T-helper 2 cell (primary cell): ENCODE results near the gene RCBTB2.

Source experiments
- DNase-seq, 5 experiments: peaks; one replicate each; pipeline versions ENCODE4 v3.0.0 to v3.0.0-alpha.2; 2012 to 2022

The RCBTB2 gene

DNA sequence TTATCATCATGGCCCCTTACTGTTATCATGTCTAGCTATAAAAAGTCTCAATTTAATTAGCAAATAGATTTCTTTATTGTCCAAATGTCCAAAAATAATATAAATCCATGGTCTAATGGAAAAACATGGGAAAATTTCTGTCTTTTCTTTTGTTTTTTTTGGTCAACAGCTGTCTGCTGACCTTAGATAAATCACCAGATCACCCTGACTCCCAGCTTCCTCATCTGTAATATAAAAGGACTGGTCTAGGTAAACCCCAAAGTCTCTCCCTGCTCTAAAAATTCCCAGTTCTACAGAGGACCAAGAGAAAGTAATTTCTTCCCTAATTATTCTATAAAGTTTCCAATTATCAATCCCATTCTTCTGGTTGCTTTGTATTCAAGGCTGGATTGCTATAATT lies 30.7 kb upstream of the RCBTB2 start:
- no peak for DNase-seq

DNA sequence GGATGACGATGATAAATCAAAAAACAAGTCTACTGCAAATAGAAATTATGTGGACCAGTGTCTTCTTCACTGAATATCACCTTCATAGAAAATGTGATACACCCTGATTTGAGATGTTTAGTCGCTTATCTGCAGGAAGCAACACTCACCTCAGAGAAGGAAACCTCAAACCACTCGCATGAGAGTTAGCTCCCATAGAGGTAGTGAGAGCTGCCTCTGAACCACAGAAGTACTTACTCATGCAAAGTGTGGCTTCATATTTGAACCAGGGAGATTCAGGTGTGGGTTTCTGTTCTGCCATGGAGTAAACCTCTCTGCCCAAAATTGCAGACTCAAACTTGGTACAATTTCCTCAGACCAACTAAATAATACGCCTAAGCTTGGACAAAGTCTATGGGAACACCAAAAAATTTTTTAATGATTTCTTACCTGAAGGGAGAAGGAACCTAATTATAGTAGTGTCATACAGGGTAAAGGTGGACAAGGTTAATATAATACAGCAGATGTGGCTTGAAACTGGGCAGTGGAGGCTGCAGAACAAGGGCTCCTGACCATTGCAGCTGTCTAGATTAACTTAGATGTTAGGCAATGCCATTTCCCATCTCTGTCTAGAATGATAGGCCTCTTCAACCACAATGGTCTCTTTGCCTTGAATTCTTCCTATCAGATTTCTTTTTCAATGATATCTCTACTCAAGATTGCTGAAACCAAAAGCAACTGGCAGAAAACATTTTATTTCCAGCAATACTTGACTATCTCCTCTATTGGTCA lies 29.6 kb upstream of the RCBTB2 start:
- DNase-seq = peak in 4 of 5 experiments; percentile 36 to 100 (median 67)

DNA sequence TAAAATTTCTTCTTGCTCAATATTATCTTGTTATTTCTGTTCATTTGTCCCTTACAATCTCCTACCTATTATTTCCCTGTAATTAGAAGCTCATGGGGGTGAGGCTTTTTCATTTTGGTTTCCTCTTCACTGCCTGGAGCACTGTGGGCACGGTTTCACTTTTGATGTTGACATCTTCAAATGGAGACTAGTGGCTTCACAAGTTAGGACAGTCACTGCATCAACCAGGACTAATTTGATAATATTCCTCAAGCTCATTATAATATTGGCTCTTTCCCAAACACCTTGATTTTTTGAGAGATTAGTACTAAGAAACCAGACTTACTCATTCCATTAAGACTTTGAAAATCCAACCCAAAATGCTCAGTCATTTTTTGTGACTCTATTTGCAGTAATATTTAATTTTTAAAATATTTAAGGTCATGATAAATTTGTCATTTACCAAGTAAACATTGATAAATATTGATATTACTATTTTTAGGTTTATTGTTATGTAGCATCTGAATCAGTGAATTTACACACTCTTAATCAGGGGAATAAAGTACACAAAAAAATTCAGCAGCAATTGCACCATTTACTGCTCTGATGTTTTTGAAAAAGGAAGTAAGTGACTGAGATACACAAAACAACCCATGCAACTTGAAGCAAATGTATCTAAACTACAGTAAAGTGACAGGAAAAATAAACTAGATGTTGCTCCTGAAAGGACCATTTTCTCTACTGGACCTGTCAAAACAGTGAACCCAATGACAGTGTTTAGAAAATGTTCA lies 28.8 kb upstream of the RCBTB2 start:
- DNase-seq = peak in 1 of 5 experiments; percentile 87

DNA sequence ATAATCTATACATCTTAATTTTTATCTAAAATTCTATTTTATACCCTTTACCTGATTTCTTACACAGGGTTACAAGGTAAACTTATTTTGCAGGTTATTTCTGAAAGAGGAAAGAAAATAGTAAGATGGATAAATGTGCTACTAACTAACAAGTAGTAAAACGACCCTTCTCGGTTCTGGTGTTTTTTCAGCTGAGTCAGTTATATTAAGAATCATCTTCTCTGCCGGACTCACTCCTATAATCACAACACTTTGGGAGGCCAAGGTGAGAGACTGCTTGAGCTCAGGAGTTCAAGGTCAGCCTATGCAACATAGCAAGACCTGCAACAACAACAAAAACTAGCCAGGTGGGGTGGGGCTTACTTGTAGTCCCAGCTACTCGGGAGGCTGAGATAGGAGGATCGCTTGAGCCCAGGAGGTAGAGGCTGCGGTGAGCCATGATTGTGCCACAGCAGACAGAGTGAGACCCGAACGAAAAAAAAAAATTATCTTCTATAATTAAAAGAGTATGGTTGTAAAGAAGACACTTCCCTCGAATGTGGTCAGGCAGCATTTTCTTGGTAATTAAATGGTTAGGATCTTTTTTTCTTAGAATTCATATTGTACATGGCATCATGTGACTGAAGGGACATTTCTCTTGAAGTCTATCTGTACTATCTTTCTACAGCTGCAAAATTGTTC lies 27.9 kb upstream of the RCBTB2 start:
- peak in 1 of 5 experiments; percentile 95 for DNase-seq

DNA sequence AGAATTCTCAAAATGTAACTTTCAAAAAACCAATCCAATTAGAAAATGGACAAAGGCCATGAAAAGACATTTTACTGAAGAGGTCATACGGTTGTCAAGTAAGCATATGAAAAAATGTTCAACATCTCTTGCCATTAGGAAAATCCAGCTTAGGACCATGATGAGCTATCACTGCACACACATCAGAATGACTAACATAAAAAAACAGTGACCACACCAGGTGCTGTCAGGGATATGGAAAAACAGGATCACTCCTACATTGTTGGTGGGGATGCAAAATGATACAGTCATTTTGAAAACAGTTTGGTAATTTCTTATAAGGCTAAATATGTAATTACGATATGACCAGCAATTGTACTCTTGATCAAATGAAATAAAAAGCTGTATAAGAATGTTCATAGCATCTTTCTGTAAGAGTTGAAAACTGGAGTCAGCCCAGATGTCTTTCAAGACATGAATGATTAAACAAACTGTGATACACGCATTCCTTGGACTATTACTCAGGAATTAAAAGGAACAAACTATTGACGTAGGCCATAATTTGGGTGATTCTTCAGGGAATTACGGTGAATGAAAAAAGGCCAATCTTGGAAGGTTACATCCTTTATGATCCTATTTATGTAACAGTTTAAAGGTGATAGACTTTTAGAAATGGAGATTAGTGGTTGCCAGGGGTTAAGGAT lies 26.9 kb upstream of the RCBTB2 start:
- DNase-seq = peak in 1 of 5 experiments; percentile 23

DNA sequence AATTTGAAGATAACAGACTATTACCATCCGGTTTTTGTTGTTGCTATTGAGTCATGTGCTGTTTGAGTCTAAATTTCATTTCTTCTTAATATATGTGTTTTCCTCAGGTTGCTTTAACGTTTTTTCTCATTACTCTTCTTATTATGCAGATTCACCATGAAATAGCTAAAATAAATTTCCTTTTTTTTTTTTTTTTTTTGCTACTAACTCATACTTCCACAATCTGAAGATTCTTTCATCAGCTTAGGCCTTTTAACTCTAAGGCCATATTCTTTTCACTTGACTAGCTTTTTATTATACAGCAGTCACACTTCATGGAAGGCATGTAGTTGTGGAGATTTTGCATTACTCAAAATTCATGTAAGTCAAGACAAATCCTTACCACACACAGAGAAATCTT lies 23.9 kb upstream of the RCBTB2 start:
- DNase-seq = no peak

DNA sequence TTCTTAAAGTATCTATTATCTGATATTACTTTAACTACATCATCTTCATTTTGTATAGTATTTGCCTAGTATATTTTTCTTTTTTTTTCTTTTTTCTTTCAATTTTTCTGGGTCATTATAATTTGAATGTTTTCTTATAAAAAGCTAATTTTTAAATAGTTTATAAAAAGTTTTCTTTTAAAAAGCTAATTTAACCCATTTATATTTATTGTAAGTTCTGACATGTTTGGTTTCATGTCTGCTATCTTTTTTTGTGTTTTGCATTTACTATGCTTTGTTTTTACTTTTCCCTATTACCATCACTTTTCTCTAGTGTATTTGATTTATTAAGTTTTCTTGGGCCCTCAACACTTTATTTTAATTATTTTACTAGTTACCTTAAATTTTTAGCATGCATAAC lies 22.6 kb upstream of the RCBTB2 start:
- no peak for DNase-seq

DNA sequence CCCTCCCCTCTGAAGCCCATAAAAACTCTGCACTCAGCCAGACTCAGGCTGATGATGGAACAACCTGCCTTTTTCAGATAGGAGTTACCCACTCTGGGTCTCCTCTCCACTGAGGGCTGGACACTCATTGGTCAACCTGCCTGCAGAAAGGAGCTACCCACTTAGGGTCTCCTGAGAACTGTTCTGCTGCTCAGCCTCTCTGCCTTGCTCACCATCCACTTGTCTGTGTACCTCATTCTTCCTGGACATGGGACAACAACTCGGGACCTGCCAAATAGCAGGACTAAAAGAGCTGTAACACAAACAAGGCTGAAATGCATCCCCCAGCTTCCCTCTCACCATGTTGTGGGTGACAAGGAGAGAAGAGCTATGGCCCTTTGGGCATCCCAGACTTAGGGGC lies 18.4 kb upstream of the RCBTB2 start:
- peak in 1 of 5 experiments; percentile 66 for DNase-seq

DNA sequence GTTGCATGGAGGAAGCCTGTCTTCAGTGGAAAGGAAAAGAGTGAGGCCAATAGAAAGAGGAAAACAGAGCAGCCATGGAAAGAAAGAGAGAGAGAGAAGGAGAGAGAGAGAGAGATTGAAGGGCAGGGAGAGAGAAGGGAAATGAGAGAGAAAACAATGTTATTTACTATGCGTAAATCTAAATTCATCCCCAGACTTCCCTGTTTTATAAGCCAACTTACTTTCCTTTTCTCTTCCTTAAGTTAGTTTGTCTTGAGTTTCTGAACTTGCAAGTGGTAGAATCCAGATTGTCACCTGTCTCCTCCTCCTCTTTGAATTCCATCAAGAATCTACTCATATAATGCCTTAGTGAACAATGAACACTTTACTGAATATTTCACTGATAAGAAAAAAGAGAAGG lies 16.8 kb upstream of the RCBTB2 start:
- DNase-seq = no peak

DNA sequence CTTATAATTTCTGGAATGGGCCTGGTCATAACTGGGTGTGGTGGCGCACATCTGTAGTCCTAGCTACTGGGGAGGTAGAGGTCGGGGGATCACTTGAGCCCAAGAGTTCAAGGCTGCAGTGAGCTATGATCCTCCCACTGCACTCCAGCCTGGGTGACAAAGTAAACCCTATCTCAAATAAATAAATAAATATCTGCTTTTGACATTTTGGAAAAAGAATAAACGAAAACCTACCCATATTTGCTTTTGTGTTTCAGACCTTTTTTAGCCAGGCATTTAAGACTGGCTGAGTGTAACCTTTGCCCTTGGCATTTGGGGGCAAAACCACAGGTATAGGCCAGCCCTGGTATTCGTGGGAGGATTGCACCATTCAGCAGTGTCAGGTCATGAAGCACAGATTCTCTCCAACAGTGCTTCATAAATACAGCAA lies 14.8 kb upstream of the RCBTB2 start:
- DNase-seq = no peak

DNA sequence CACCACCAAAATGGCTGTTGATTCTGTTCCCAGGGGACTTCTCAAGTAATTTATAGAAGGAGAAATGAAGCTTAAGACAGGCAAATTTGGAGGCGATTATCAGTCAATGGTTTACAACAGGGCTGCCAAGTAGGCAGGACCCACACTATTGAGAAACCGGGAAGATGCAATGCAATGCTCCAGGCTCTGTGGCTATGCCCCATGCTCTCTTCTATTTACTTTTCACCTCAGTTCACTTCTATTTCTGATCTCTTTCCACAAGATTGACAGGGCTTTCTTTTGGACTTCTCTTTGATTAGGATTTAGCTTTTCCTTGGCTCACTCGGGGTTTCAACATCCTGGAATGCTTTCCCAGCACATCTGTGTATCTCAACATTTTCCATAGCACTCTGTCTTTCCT lies 12.7 kb upstream of the RCBTB2 start:
- no peak for DNase-seq

DNA sequence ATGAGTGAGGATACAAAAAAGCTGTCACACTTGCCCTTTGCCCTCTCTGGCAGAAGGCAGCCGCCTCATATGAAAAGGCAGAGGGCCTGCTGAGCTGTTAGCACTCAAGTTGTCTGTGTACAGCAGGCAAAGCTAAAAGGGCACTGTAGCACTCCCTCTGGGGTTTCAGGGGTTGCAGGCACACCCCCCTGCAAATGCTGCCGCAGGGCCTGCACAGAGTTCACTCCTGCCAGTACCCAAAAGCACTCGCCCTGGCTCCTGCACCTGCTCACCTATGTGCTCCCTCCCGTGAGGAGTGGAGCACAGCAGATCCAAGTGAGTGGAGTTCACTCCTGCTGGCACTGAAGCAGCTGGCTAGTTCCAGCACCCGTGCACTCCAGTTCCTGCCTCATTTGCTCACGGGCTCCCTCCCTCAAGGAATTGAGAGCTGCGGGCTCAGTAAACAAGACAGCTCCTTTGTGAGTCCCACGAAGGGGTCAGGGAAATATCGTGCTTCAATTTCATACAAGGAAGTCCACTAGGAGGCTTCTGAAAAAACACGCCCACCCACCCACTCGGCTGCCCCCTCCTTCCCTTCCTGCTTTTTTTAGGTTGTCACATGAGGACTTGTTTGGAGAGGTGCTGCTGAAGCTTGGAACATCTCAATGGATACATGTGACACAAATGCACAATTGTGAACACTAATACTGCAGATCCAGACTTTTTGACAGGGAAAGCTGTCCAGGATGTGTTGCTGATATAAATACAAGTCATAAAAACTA lies 9.9 kb upstream of the RCBTB2 start:
- DNase-seq = no peak

DNA sequence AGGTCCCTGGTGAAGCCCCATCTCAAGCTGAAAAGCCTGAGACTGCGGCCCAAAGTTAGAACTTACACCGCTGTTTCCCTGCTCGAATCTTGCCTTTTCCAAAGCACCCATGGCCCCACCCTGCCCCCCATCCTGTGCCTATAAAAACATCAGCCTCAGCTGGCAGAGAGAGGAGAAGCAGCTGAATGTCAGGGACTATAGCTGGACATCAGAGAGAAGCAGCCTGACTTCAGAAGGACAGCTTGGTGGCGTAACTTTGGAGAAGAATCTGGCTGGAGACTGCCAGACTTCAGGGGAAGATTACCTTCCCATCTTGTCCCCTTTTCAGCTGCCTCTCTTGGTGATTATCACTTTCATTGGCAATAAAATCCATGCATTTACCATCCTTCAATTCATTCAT lies 9.3 kb upstream of the RCBTB2 start:
- no peak for DNase-seq

DNA sequence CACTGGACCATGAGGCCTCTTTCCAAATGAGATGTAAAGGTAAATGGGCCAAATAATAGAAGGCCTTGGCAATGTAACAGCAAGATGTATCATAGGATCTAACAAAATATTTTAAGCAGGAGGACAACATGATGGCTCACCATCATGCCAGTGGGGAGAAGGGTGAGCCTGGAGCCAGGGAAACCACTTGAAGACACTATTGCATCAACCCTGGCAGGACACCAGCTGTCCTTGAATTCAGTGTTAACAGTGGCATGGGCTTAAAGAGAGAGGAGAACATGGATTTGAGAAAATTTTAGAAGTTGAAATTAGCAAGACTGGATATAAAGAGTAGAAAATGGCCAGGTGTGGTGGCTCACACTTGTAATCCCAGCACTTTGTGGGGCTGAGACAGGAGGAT lies 6.7 kb upstream of the RCBTB2 start:
- no peak for DNase-seq

DNA sequence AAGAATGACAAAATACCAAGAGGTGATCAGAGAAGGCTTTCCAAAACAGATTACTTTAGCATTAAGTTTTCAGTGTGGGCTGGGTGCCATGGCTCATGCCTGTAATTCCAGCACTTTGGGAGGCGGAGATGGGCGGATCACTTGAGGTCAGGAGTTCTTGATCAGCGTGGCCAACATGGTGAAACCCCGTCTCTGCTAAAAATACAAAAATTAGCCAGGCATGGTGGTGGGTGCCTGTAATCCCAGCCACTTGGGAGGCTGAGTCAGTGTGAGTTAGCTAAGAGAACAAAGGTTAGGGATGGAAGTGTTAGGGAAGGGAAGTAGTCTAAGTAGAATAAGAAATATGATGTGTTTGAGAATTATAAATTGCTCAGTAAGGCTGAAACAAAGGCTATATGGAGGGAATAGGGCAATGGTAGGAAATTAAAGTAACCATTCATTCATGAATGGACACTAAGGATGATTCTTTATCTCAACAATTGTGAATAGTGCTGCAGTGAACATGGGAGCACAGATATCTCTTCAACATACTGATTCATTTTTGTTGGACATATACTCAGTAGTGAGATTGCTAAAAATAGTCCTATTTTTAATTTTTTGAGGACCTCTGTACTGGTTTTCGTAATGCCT lies 3.9 kb upstream of the RCBTB2 start:
- DNase-seq = no peak

DNA sequence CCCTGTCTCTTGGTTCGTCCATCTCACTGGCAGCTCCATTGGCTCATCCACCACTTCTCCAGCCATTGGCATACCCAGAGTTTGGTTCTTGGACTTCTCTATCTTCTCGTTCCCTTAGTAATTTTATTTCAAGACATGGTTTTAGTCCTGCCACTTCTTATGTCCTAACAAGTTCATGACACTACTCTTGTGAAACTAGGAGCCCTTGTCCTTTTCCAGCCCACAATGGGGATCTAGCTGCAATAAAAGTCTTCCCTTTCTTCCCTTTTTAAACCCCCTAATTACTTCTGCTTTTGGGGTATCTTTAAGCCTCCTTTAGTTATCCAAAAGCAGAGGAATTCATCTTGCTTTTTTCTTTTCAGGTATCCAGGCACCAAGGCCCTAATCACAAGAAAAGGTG lies 2.9 kb upstream of the RCBTB2 start:
- DNase-seq = no peak

DNA sequence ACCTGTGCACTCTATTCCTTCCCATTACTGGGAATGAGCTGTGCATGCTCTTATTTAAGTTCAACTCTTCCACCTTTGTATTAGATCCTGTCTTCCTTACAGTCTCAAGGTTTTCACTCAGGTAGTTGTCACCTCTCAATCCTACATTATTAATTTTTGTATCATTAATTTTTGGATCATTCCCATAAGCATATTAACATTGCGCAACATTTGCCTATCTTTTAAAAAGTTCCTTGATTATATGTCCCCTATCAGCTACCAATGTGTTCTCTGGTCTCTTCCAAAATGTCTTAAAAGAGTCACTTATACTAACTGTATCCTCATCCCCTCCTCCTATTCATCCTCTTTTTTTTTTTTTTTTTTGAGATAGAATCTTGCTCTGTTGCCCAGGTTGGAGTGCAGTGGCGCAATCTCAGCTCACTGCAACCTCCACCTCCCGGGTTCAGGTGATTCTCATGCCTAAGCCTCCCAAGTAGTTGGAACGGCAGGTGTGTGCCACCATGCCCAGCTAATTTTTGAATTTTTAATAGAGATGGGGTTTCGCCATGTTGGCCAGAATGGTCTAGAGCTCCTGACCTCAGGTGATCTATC lies 2.1 kb upstream of the RCBTB2 start:
- DNase-seq = no peak

DNA sequence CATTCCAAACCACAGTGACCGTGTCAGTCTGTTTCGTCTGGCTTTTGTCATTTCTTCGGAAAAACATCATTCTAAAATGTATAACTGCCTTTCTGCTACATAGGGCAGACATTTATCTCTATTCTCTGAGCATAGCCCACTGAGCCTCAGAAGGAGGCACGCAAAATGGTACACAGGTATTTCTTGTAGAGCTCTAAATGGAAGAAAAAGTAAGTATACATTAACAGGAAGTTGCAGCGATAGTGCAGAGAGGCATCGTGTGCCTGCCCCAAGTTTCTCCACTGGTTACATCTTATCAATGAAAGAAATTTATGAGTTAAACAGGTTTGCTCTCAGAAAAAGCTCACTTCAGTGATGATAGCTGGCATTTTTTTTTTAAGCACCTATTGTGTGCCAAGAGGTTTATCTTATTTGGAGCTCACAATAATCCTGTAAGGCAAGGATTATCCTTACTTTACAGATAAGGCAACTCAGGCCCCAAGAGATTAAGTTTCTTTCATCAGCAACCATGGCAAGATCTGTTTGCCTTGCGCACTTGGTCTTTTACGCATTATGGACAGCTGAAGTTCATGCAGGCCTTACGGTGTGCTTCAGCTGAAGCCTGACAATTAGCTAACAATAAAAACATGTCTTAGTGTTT lies 1.2 kb upstream of the RCBTB2 start:
- peak in 1 of 5 experiments; percentile 82 for DNase-seq

DNA sequence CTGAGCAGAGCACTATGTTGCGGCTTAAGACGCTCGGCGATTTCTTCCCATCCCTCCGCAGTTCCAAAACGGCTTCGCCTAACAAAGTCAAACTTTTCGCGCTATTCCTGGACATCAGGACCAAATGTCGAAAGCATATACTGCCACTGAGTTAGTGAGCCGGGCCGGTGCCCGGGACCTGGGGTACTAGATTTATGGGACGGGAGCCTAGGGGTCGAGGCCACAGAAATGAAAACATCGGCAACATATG lies 699 bp downstream of the RCBTB2 start:
- no peak for DNase-seq

DNA sequence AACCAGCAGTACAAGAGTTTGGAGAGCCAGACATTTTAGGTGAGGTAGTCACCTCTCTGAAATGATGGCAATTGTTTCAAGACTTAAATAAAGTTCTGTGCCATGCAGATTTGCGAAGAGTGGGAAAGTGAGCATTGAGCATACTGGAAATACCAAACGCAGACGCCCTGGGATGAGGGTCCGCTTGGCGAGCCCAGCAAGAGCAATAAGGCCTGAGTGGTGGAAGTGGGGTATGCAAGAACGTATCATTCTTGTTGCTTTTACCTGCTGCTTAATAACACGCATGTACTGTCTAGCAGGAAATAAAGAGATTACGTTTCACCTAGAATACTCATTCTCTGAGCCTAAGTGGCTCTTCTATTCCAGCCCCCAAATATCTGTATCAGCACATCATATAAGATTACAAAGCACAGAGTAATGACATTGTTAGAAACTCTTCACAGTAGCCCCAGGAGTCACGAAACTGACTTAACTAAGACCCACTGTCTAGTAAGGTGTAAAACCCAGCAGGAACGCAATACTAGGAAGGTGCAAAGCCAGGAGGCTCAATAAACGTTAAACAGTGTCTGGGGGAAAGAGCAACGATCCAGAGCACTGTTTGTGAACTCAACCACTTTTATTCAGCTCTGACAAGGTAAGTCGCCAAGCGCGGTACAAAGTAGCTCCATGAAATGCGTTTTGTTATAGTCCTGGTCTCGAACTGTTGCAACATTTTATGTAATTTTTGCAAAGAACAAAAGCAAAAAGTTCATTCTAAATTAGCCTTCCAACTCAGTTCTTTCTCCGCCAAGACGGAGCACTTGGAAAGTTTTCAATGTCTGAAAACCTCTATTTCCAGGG lies 1.2 kb downstream of the RCBTB2 start:
- DNase-seq = peak in 2 of 5 experiments; percentile 12 to 88
